Upper lobe of left lung (tissue), 4 donors: ENCODE results near the gene RFXANK.

ENCODE experiments used
- EP300 ChIP-seq, 4 donors: sonication (generic); formaldehyde crosslinking; IDR thresholded peaks; one replicate each; pipeline ENCODE4 v1.5.1; 2017; ENCODE audit warnings: antibody characterized with exemption in 4 of 4, control low read depth in 2 of 4
- POLR2A ChIP-seq, 4 donors: fragments of 450-650 bp; IDR thresholded peaks; one replicate each; pipeline ENCODE4 v1.5.1; 2016 to 2017; ENCODE audit warnings: antibody characterized with exemption in 4 of 4, mild to moderate bottlenecking in 2 of 4
- POLR2AphosphoS5 ChIP-seq, 2 donors: sonication (generic); formaldehyde crosslinking; IDR thresholded peaks; one replicate each; pipeline ENCODE4 v1.5.1; 2017; ENCODE audit warnings: antibody characterized with exemption in 2 of 2
- TF ChIP-seq, protein P1 (sequence below), 6 experiments: fragments of 450-650 bp in 4 of 6; fragments of 200-600 bp in 2 of 6; sonication (generic) in 2 of 6; IDR thresholded peaks; one replicate each; pipeline ENCODE4 v1.5.1; 2016 to 2019; ENCODE audit warnings: antibody characterized with exemption in 6 of 6

GRCh38 chr19:19170053-19170872 lies 21.8 kb upstream of the RFXANK start, which contains the start of gene MEF2B:
- TF ChIP-seq, protein P1, sequence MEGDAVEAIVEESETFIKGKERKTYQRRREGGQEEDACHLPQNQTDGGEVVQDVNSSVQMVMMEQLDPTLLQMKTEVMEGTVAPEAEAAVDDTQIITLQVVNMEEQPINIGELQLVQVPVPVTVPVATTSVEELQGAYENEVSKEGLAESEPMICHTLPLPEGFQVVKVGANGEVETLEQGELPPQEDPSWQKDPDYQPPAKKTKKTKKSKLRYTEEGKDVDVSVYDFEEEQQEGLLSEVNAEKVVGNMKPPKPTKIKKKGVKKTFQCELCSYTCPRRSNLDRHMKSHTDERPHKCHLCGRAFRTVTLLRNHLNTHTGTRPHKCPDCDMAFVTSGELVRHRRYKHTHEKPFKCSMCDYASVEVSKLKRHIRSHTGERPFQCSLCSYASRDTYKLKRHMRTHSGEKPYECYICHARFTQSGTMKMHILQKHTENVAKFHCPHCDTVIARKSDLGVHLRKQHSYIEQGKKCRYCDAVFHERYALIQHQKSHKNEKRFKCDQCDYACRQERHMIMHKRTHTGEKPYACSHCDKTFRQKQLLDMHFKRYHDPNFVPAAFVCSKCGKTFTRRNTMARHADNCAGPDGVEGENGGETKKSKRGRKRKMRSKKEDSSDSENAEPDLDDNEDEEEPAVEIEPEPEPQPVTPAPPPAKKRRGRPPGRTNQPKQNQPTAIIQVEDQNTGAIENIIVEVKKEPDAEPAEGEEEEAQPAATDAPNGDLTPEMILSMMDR (IDR thresholded peaks at IDR 0.05), result no peak
- TF ChIP-seq POLR2AphosphoS5 (IDR thresholded peaks at IDR 0.05) (no peak), POLR2A (IDR thresholded peaks at IDR 0.05) (no peak), EP300 (IDR thresholded peaks at IDR 0.05) (no peak)
